Type B pancreatic cell (in vitro differentiated cells): ENCODE data around the gene SPPL2C. TPM values are rescaled to one million over a fixed set of nuclear protein-coding genes. Genes with fewer than 3 reads are reported as not detected.

Experiments used
- DNase-seq: peaks from one replicate; pipeline ENCODE4 v3.0.0; 2021; ENCODE audit warnings: mixed read lengths; ENCODE audit not compliant: unreplicated experiment; ENCODE audit errors: extremely low spot score
- H3K27ac Mint-ChIP-seq: 2 replicates; pipeline ENCODE4 v1.8.0; 2021; ENCODE audit warnings: mild to moderate bottlenecking, mixed read lengths
- H3K27me3 Mint-ChIP-seq: 2 replicates; pipeline ENCODE4 v1.8.0; 2021; ENCODE audit warnings: mixed read lengths
- H3K36me3 Mint-ChIP-seq: 2 replicates; pipeline ENCODE4 v1.8.0; 2021; ENCODE audit warnings: mixed read lengths
- H3K4me1 Mint-ChIP-seq: one replicate; pipeline ENCODE4 v1.8.0; 2021; ENCODE audit warnings: mixed read lengths; ENCODE audit not compliant: unreplicated experiment
- H3K4me3 Mint-ChIP-seq: 2 replicates; pipeline ENCODE4 v1.8.0; 2021; ENCODE audit warnings: mild to moderate bottlenecking, mixed read lengths
- H3K9me3 Mint-ChIP-seq: 2 replicates; pipeline ENCODE4 v1.8.0; 2021; ENCODE audit warnings: mixed read lengths
- total RNA-seq: library from RNA; stranded (reverse); gene quantifications from 2 replicates; pipeline ENCODE4 v1.2.1, GENCODE V29; 2021; ENCODE audit warnings: low replicate concordance
- TF ChIP-seq, protein P1 (sequence below): fragments of 200-600 bp; sonication (generic); conservative IDR thresholded peaks from 2 replicates; pipeline ENCODE4 v1.5.0; 2021; ENCODE audit warnings: antibody characterized with exemption, mild to moderate bottlenecking

SPPL2C gene
- total RNA-seq, 1 donor from 2014 or later: not detected

DNA sequence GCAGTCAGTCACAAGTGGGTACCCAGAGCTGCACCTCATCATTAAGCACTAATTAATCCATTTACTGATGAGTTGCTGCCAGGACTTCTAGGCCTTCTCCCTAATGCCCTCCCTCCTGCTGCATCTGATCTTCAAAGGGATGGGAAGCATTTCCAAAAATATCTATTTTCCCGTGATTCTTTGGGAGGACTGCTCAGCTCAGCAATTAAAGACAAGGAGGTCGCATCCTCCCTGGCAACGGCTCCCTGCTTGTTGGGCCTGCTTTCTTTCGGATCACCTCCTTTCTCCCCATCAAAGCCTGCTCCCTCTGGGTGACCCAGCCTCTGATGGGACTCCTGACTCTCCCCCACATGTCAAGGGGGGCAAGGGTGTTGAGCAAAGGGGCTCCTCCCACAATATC lies 26.0 kb upstream of the SPPL2C start:
- no peak overlapping the region for H3K4me3 Mint-ChIP-seq
- H3K27ac Mint-ChIP-seq: no peak overlapping the region
- peaks cover 30% of the 10 kb centered on the region for H3K27me3 Mint-ChIP-seq
- TF ChIP-seq, protein P1, sequence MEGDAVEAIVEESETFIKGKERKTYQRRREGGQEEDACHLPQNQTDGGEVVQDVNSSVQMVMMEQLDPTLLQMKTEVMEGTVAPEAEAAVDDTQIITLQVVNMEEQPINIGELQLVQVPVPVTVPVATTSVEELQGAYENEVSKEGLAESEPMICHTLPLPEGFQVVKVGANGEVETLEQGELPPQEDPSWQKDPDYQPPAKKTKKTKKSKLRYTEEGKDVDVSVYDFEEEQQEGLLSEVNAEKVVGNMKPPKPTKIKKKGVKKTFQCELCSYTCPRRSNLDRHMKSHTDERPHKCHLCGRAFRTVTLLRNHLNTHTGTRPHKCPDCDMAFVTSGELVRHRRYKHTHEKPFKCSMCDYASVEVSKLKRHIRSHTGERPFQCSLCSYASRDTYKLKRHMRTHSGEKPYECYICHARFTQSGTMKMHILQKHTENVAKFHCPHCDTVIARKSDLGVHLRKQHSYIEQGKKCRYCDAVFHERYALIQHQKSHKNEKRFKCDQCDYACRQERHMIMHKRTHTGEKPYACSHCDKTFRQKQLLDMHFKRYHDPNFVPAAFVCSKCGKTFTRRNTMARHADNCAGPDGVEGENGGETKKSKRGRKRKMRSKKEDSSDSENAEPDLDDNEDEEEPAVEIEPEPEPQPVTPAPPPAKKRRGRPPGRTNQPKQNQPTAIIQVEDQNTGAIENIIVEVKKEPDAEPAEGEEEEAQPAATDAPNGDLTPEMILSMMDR: no peak
- H3K36me3 Mint-ChIP-seq: no peaks in the 10 kb centered on the region
- H3K4me1 Mint-ChIP-seq: no peaks in the 10 kb centered on the region
- no peak for DNase-seq
- no peaks in the 10 kb centered on the region for H3K9me3 Mint-ChIP-seq

DNA sequence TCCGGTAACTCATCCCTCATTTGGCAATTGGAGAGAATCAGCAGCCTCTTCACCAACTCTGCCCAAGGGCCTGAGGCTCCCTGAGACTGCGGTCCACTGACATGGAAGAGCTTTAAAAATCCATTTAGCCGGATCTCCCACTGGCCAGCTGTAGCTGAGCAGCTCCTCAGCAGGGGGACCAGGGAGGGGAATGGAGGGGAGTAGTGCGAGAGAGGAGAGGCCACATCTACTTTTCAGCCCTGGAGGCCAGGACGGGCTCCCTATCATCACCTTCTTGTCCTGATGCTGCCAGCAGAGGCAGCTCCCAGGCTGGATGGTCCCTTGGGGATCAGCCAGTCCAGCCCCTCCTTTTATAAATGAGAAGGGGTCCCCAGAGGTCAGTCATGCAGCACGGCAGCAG lies 25.0 kb upstream of the SPPL2C start:
- no peaks in the 10 kb centered on the region for H3K36me3 Mint-ChIP-seq
- no peak overlapping the region for H3K27ac Mint-ChIP-seq
- no peaks in the 10 kb centered on the region for H3K9me3 Mint-ChIP-seq
- H3K27me3 Mint-ChIP-seq: peaks cover 22% of the 10 kb centered on the region
- H3K4me1 Mint-ChIP-seq: no peaks in the 10 kb centered on the region
- DNase-seq: no peak
- no peak overlapping the region for H3K4me3 Mint-ChIP-seq
- TF ChIP-seq, protein P1: no peak

DNA sequence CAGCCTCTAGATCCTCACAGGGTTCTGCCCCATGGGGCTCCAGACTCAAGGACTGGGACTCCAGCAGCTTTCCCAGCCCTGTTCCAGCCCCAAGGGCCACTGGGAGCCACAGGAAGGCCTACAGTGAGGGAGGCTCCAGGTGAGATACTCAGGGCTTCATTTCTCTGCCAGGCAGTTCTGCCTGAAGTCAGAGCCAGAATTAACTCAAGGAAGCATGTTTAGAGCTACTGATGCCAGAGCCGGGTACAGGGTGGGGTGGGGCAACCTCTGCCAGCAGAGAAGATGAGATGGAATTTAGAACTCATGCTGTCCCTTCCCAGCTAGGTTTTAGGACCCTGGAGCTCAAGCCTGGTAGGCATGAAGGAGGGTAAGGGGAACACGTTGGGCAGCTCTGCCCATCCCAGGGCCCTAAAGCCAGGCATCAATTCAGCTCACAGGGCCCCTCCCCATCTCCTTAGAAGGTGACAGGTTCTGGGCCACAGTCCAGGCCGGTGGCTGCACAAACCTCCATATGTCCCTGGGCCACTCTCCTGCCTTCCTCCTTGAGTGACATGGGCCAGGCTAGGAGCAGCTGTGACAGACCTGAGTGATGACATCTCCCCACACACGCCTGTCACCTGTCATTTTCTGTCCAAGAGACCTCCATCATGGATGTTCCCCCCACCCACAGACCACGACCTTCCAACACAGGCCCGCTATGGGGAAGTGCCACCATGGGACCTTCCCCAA lies 24.5 kb upstream of the SPPL2C start:
- TF ChIP-seq, protein P1: no peak
- no peak for DNase-seq
- Mint-ChIP-seq H3K9me3 (no peaks in the 10 kb centered on the region), H3K4me1 (no peaks in the 10 kb centered on the region), H3K36me3 (no peaks in the 10 kb centered on the region), H3K27me3 (peaks cover 19% of the 10 kb centered on the region), H3K27ac (no peak overlapping the region), H3K4me3 (no peak overlapping the region)

GRCh38 chr17:45821147-45821546 lies 23.5 kb upstream of the SPPL2C start:
- TF ChIP-seq, protein P1: no peak
- no peaks in the 10 kb centered on the region for H3K9me3 Mint-ChIP-seq
- H3K27me3 Mint-ChIP-seq: peaks cover 14% of the 10 kb centered on the region
- DNase-seq: no peak
- no peaks in the 10 kb centered on the region for H3K4me1 Mint-ChIP-seq
- H3K4me3 Mint-ChIP-seq: no peak overlapping the region
- H3K27ac Mint-ChIP-seq: no peak overlapping the region
- H3K36me3 Mint-ChIP-seq: no peaks in the 10 kb centered on the region

DNA sequence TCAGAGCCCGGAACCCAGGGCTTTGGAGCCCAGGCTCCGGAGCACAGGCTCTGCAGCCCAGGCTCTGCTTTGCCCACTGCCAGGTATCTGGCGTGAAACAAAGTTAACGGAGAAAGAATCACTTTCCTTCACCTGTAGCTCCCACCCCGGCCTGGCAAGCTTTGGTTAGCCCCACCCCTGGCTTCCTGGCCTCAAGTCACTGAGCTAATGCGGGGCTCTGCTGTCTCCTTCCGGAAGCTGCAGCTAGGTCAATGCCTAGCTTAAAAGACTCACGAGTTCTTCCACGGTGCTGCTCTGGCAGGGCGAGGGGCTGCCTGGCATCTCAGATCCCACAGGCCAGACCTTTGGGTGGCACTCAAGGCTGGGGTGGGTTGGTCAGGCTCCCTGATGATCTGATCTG lies 21.1 kb upstream of the SPPL2C start:
- no peaks in the 10 kb centered on the region for H3K36me3 Mint-ChIP-seq
- H3K9me3 Mint-ChIP-seq: no peaks in the 10 kb centered on the region
- no peak overlapping the region for H3K27ac Mint-ChIP-seq
- no peak overlapping the region for H3K4me3 Mint-ChIP-seq
- TF ChIP-seq, protein P1: no peak
- no peak for DNase-seq
- H3K27me3 Mint-ChIP-seq: peaks cover 23% of the 10 kb centered on the region
- no peaks in the 10 kb centered on the region for H3K4me1 Mint-ChIP-seq
